ENCODE measurements around the gene TFF3.

TFF3 gene

DNA sequence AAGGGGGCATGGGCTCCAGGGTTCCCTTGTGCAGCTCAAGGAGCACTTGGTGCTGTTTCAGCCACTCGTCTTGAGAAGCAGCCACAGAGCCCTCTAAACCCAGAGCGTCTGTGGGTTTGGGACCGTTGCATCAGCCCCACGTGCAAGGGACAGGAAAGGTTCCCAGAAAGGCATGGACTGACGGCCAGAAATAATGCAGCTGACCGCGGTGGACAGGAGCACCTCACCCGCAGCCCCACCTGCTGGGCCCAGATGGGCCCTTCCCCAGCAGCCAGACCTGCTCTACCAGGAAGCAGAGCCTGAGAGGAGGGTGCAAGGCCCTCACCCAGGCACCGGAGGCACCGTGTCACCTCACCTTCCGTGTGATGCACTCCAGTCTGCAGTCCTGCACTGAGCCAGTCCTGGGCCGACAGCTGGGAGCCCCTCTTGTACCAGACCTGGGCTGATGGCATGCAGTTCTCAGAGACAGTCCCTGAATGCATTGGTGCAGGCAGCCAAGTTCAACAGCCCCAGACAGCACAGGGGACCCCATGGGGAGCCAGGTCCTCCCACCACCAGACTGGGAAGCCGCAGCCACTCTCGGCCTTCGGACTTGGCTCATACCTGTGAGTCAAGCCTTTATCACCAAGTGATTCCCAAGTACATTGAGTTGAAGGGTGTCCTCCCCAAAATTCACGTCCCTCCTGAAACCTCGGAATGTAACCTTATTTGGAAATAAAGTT, 4.8 kb upstream of the TFF3 start:
- no peak for DNase-seq

- no peak for DNase-seq
Measured at GRCh38 chr21:42319376-42319775, 4.2 kb upstream of the TFF3 start.

DNA sequence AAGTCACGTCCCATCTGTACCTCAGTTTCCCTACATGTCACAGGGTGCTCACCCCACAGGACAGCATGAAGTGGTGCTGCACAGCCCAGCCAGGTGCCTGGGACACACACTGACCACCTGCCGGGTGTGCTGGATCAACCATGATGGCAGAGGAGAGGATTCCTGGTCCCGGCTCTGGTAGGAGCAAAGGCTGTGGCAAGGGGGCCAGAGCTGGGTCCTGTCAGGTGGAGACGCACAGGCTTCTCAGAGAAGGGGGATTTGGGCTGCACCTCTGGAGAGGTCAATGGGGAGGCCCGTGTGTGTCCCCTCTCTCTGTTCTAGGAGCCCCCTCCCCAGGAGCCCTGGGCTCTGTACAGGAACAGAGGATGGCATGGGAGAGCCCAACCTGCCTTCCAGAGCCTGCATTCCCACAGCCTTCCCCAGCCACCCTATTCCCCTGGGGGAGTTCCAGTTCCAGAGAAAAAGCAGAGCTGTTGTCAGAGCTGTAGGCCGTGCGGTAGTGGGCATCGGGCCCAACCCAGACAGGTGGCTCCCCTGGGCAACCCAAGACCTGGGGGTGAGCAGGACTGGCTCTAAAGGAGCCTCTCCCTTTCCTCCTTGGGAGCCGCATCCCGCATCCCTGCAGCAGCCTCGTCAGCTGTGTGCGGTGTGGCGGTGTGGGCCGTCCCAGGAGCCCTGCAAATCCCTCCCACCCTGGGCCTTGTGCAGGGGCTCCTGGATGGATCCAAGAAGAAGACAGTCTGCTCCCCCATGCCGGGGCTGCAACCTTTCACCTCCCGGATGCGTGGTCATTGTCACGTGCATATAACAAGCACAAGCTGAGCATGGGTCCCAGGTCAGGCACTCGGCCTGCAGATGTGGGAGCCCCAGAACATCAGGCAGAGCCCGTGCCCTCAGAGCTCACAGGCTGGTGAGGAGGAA, 2.9 kb upstream of the TFF3 start:
- peak in 2 of 3 experiments; percentile 26 to 46 for DNase-seq

DNA sequence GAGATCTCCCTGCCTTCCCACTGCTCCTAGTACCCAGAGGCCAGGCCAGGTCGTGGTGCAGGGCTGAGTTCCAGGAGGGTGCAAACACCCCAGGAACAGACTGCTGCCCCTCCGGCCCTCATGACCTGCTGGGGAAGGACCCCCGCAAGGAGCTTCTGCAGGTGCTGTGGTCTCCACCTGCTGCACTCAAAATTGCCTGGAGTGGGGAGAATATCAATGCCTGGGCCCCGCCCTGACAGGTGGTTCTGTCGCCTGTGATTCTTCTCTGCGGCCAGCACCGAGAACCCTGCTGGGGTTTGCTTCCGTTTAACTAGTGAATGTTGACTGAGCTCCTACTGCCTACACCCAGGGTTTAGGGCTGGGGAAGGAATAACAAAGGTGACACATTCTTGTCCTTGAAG, 2.1 kb upstream of the TFF3 start:
- DNase-seq: peak; percentile 78 to 95 (median 86)

GRCh38 chr21:42316891-42317290, 1.7 kb upstream of the TFF3 start:
- peak in 1 of 3 experiments; percentile 57 for DNase-seq

GRCh38 chr21:42314616-42315295, 453 bp downstream of the TFF3 start:
- DNase-seq: peak in 1 of 3 experiments; percentile 61

GRCh38 chr21:42313501-42313969, 1.7 kb downstream of the TFF3 start:
- peak; percentile 79 to 89 (median 81) for DNase-seq

DNA sequence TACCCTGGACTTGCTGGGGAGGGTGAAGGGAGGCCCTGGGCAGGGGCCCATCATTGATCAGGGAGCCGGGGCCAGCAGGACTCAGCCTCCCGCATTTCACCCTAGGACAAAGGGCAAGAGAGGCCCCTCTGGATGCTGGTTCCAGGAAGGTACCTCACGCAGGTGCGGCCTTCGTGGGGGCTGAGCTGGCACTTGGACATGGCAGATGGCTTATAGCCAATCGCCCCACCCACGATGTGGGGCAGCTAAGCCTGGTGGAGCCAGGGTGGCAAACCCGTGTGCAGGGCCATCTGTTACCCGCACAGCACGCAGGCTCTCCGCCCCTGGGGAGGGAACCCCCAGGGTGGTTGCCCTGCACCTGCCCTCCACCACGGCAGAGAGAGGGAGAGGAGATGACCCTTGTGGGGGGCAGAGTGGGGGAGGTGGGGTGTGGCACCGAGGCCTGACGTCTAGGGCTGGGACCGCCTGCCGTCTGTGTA, 2.5 kb downstream of the TFF3 start:
- DNase-seq: peak in 2 of 3 experiments; percentile 80 to 89

GRCh38 chr21:42311816-42312625, 3.2 kb downstream of the TFF3 start:
- DNase-seq: peak in 2 of 3 experiments; percentile 56 to 65

DNA sequence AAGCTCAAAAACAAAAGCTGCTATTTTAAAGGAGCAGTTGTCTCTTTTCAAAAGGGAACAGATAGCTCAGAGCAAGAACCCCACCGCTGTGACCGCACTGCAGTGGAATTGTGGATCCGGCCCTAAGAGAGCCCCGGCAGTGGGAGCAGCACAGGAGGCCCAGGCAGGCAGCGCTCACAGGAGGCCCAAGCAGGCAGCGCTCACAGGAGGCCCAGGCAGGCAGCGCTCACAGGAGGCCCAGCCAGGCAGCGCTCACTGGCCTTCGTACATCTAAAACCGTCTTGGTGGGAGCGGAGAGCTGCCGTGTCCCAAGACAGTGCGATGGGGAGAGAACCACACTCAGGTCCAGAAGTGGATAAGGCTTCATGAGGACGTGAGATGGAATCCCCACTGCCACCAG, 4.0 kb downstream of the TFF3 start:
- DNase-seq: no peak

DNA sequence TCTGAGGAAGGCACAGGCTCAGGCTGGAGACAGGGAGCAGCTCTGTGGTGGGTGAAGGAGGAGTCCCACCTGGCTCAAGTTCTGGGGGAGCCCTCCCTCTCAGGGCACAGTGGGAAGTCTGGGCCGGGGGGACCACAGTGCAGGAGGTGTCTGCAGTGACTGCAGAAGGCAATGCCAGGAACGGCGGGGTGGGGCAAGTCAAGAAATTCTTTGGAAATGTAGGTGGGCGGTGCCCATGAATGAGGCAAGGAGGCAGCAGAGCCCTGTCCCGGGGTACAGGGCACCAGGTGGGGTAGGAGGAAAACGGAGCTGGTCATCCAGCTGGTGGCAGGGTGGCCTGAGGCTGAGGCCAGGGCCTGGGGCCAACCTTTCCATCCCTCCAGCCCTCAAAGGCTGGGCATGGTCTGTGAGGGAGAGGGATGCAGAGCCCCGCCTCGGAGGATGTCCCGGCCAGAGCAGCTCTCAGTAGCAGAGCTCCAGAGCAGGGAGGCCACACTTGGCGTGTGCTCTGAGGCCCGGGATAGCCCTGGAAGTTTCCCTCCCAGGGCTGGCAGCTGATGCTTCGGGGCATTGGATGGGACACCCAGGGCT, 4.7 kb downstream of the TFF3 start:
- no peak for DNase-seq

DNA sequence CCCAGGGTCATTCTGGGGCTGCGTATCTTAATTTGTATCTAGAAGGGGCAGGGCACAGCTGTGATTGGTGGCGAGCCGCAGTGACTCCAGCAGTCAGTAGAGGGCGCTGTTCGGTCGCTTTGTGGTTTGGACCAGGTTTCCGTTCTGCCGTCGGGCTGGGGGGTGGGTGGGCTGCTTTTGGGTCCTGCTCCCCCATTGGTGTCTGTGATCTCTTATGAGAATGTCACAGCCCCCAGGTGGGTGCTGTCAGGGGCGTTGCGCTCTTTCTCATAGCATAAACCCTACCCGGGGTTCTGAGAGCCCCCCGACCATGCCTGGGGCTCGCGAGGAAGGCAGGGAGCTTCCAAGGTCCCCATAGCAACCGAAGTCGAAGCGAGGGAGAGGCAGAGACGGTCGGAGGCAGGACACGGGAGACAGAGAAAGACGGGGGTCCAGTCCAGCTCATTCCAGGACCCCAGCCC, 5.4 kb downstream of the TFF3 start:
- DNase-seq: peak; percentile 47 to 72 (median 48)

GRCh38 chr21:42308914-42309752, 6.1 kb downstream of the TFF3 start:
- peak in 1 of 3 experiments; percentile 40 for DNase-seq

DNA sequence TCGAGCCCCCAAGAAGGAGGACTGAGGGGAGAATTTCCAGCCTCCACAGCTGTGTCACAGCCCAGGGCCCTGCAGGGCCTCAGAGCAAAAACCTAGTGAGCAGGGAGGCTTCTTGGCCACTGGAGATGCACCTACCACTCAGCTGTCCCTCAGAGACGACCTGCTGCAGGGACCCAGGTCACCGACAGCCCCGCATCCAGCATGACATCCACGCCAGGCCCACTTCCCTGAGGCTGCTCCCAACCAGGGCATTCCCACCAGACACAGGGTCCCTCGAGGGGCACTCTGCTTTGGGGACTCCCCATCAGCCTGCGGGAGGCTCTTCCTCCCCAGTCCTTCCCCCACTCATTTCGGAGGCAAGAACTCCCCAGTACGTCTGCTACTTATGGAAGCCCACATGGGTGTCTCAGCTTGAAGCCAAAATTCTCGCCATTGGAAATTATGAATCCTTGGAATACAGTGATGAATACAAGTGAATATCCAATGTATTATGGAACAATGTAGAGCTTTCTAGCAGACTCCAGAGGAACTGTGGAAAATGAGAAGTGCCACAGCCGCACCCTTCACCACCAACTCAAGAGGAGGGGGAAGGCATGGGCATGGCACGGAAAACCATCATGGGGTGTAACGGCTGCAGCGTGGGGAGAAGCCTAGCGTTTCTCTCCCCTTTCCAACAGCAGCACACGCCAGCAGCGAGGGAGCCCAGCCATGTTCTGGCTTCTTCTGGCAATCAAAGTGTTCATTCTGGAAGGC, 6.9 kb downstream of the TFF3 start:
- no peak for DNase-seq

DNA sequence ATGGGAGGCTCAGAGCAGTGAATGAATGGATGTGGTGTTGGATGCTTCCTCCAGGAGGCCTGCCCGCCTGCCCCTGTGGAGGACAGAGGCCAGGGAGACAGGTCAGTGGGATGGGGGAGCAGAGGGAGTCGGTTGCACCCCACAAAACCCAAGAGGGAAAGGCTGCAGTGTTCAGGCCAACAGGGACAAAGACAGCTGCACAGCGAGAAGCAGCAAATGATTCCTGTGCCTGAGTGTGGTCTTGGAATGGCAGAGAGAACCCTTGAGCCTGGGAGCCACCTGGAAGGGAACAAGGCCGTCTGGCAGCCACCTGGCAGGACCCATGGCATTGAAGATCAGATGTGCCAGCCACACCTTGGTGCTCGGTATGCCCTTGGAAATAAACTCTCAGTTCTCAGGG, 8.1 kb downstream of the TFF3 start:
- DNase-seq: peak in 2 of 3 experiments; percentile 51 to 68

- peak in 2 of 3 experiments; percentile 84 to 95 for DNase-seq
Measured at GRCh38 chr21:42306366-42307035, 8.7 kb downstream of the TFF3 start.

- no peak for DNase-seq
Measured at GRCh38 chr21:42305707-42306147, 9.5 kb downstream of the TFF3 start.

DNA sequence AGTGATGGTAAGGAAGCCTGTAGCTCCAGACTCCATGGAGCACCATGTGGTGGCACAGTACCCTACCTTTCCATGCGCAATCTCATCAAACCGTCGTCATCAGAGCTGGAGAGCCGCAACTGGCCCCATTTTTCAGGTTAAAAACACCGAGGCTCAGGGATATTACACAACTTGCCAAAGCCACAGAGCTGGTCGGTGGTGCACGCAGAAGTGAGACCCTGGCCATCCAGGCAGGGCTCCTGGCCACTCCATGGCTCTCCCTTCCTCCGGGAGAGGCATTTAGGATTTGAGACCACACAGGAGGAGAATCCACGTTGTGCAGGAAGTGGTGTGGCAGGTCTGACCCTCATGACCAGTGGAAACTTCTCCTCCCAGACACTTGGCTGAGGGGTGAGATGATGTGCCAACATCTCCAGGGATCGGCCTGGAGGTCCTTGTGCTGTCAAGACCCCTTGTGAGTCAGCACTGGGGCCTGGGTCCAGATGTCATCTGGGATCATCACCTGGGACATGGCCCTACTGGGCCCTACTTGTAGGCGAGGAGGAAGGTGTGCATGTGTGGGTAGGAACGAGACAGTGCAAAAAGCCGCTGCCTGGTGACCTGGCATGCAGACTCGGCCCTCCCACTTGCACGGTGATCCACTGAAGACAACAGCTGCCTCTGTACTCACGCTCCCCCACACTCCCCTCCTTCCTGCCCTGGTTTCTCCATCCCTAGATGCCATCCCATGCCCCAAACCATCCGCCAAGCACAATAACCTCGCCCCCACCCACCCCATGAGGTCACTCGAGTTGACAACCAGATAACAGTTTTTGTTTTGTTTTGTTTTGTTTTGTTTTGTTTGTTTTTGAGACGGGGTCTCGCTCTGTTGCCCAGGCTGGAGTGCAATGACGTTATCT, 10.4 kb downstream of the TFF3 start:
- DNase-seq: no peak
